BJ (cell line): ENCODE measurements around the gene CAD. TPM values are rescaled to one million over a fixed set of nuclear protein-coding genes. Genes with fewer than 3 reads are reported as not detected.

Experiments
- CTCF ChIA-PET: fragments of 350-600 bp; formaldehyde crosslinking; extraction: SDS; loops from one replicate; lab custom pipeline; 2021; ENCODE audit warnings: antibody characterized with exemption, inconsistent platforms; lab: Yijun Ruan, JAX
- POLR2A ChIA-PET: fragments of 300-600 bp; sonication (Branson Sonifier 250); formaldehyde crosslinking; extraction: SDS; loops from one replicate; lab custom pipeline; 2021; ENCODE audit warnings: antibody characterized with exemption; lab: Charles Lee
- DNase-seq: peaks from one replicate; pipeline ENCODE4 v3.0.0-alpha.2; 2011; ENCODE audit warnings: low read depth
- H3K27me3 ChIP-seq: 2 replicates; pipeline ENCODE4 v1.6.0; 2011; ENCODE audit warnings: low read length; ENCODE audit not compliant: control insufficient read depth, insufficient read depth
- H3K36me3 ChIP-seq: 2 replicates; pipeline ENCODE4 v1.5.1; 2011; ENCODE audit warnings: low read length; ENCODE audit not compliant: control insufficient read depth, insufficient read depth
- H3K4me3 ChIP-seq: 2 replicates; pipeline ENCODE4 v1.5.1; 2011; ENCODE audit warnings: low read depth, mild to moderate bottlenecking, control low read depth, low read length
- polyA plus RNA-seq: library from polyadenylated mRNA; depleted of rRNA; stranded (reverse); fragments of >200 nt; gene quantifications from 2 replicates; pipeline ENCODE4 v1.2.3, GENCODE V29; 2011
- TF ChIP-seq, protein P1 (sequence below): IDR thresholded peaks from 2 replicates; pipeline ENCODE4 v1.5.1; 2011; ENCODE audit warnings: low read depth, mild to moderate bottlenecking, control low read depth, inconsistent platforms, low read length, moderate library complexity; ENCODE audit not compliant: insufficient read depth

The CAD gene
- polyA plus RNA-seq, 1 experiment, result 26.6 TPM

- DNase-seq, result no peak
- TF ChIP-seq, protein P1, sequence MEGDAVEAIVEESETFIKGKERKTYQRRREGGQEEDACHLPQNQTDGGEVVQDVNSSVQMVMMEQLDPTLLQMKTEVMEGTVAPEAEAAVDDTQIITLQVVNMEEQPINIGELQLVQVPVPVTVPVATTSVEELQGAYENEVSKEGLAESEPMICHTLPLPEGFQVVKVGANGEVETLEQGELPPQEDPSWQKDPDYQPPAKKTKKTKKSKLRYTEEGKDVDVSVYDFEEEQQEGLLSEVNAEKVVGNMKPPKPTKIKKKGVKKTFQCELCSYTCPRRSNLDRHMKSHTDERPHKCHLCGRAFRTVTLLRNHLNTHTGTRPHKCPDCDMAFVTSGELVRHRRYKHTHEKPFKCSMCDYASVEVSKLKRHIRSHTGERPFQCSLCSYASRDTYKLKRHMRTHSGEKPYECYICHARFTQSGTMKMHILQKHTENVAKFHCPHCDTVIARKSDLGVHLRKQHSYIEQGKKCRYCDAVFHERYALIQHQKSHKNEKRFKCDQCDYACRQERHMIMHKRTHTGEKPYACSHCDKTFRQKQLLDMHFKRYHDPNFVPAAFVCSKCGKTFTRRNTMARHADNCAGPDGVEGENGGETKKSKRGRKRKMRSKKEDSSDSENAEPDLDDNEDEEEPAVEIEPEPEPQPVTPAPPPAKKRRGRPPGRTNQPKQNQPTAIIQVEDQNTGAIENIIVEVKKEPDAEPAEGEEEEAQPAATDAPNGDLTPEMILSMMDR, result no peak
- POLR2A ChIA-PET, result no interaction called here
- H3K27me3 ChIP-seq, result no peaks in the 10 kb centered on the region
- H3K4me3 ChIP-seq, result no peak overlapping the region
- peaks cover 45% of the 10 kb centered on the region for H3K36me3 ChIP-seq
- CTCF ChIA-PET, result interaction anchor here (0.9 to 1.3 kb wide), 2 partner anchors 9 kb away, joined by 3 to 4 read pairs; no protein-coding TSS in a partner anchor
Observed at GRCh38 chr2:27240406-27240805, 23.2 kb downstream of the CAD start.

GRCh38 chr2:27241761-27242613 is 24.8 kb downstream of the CAD start:
- H3K36me3 ChIP-seq, result peaks cover 42% of the 10 kb centered on the region
- CTCF ChIA-PET, result interaction anchor here (0.8 to 1.7 kb wide), 4 partner anchors 14 to 144 kb away, joined by 3 to 5 read pairs (median 3); no protein-coding TSS in a partner anchor
- DNase-seq, result no peak
- H3K27me3 ChIP-seq, result no peaks in the 10 kb centered on the region
- TF ChIP-seq, protein P1, result no peak
- POLR2A ChIA-PET, result no interaction called here
- no peak overlapping the region for H3K4me3 ChIP-seq

DNA sequence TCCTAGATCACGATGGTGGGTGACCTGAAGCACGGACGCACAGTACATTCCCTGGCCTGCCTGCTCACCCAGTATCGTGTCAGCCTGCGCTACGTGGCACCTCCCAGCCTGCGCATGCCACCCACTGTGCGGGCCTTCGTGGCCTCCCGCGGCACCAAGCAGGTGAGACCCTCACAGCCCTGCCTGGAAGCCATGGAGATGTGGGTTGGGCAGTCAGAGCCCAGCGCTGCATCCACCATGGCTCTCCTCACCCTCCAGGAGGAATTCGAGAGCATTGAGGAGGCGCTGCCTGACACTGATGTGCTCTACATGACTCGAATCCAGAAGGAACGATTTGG is 25.4 kb downstream of the CAD start:
- CTCF ChIA-PET, result interaction anchor here (1.3 to 1.7 kb wide), 3 partner anchors 10 to 145 kb away, joined by 3 to 5 read pairs (median 5); no protein-coding TSS in a partner anchor
- TF ChIP-seq, protein P1, result no peak
- no peak for DNase-seq
- H3K4me3 ChIP-seq, result no peak overlapping the region
- no peaks in the 10 kb centered on the region for H3K27me3 ChIP-seq
- H3K36me3 ChIP-seq, result peaks cover 37% of the 10 kb centered on the region
- POLR2A ChIA-PET, result no interaction called here

GRCh38 chr2:27243391-27244130 is 26.4 kb downstream of the CAD start:
- CTCF ChIA-PET, result interaction anchor here (0.8 to 1.7 kb wide), 4 partner anchors 9 to 146 kb away, joined by 3 to 5 read pairs (median 5); no protein-coding TSS in a partner anchor
- H3K36me3 ChIP-seq, result peaks cover 28% of the 10 kb centered on the region

More at GRCh38 chr2:27243391-27244130, 26.4 kb downstream of the CAD start:
- Histone ChIP-seq H3K27me3 (no peaks in the 10 kb centered on the region), H3K4me3 (no peak overlapping the region)
- TF ChIP-seq, protein P1, result no peak
- POLR2A ChIA-PET, result no interaction called here
- DNase-seq, result no peak
